GM19438 (cell line): ENCODE data around the gene TMEM19.
"Not testable (repeated sequence)": the region's sequence is repeated elsewhere in the genome, so short reads cannot be mapped to it uniquely, and the experiment has no call there.

Source experiments
- ATAC-seq: cut with Tn5 transposase; IDR thresholded peaks from one replicate; pipeline ENCODE4 v1.9.1; 2021; ENCODE audit warnings: low read depth; ENCODE audit not compliant: unreplicated experiment

Gene TMEM19

GRCh38 chr12:71664411-71665089 is 21.3 kb upstream of the TMEM19 start:
- ATAC-seq = peak; percentile 12

- no peak for ATAC-seq
Measured at GRCh38 chr12:71665090-71665463, 20.8 kb upstream of the TMEM19 start.

- no peak for ATAC-seq
Measured at GRCh38 chr12:71666259-71666658, 19.6 kb upstream of the TMEM19 start.

- ATAC-seq = no peak
Measured at GRCh38 chr12:71671311-71671710, 14.6 kb upstream of the TMEM19 start.

- ATAC-seq = no peak
Measured at GRCh38 chr12:71671816-71672215, 14.1 kb upstream of the TMEM19 start.

- no peak for ATAC-seq
Measured at GRCh38 chr12:71682466-71682865, 3.4 kb upstream of the TMEM19 start.

GRCh38 chr12:71683633-71684032 is 2.2 kb upstream of the TMEM19 start:
- ATAC-seq = no peak

- no peak for ATAC-seq
Measured at GRCh38 chr12:71684081-71684480, 1.8 kb upstream of the TMEM19 start.

- no peak for ATAC-seq
Measured at GRCh38 chr12:71685312-71685906, 473 bp upstream of the TMEM19 start.

- no peak for ATAC-seq
Measured at GRCh38 chr12:71686658-71687025, 760 bp downstream of the TMEM19 start.

GRCh38 chr12:71687172-71687571 is 1.3 kb downstream of the TMEM19 start:
- not testable (repeated sequence) for ATAC-seq

- ATAC-seq = no peak
Measured at GRCh38 chr12:71688961-71689570, 3.2 kb downstream of the TMEM19 start.

GRCh38 chr12:71691504-71692129 is 5.7 kb downstream of the TMEM19 start:
- ATAC-seq = no peak

- no peak for ATAC-seq
Measured at GRCh38 chr12:71693126-71693525, 7.2 kb downstream of the TMEM19 start.

- ATAC-seq = peak; percentile 12
Measured at GRCh38 chr12:71693651-71694050, 7.8 kb downstream of the TMEM19 start.

- peak; percentile 66 for ATAC-seq
Measured at GRCh38 chr12:71694099-71694820, 8.4 kb downstream of the TMEM19 start.

GRCh38 chr12:71695782-71696181 is 9.9 kb downstream of the TMEM19 start:
- no peak for ATAC-seq

- not testable (repeated sequence) for ATAC-seq
Measured at GRCh38 chr12:71702181-71702580, 16.3 kb downstream of the TMEM19 start.

GRCh38 chr12:71702590-71702989 is 16.7 kb downstream of the TMEM19 start:
- no peak for ATAC-seq

GRCh38 chr12:71703206-71703605 is 17.3 kb downstream of the TMEM19 start:
- ATAC-seq = no peak

GRCh38 chr12:71704920-71705319 is 19.0 kb downstream of the TMEM19 start:
- no peak for ATAC-seq
